HG02973 (cell line): Measurements from ENCODE around the gene LHX4.
"Not testable (repeated sequence)": the region's sequence is repeated elsewhere in the genome, so short reads cannot be mapped to it uniquely, and the experiment has no call there.

Experiments used
- ATAC-seq: cut with Tn5 transposase; IDR thresholded peaks from one replicate; pipeline ENCODE4 v1.9.1; 2021; ENCODE audit warnings: moderate library complexity; ENCODE audit not compliant: unreplicated experiment

LHX4 gene

DNA sequence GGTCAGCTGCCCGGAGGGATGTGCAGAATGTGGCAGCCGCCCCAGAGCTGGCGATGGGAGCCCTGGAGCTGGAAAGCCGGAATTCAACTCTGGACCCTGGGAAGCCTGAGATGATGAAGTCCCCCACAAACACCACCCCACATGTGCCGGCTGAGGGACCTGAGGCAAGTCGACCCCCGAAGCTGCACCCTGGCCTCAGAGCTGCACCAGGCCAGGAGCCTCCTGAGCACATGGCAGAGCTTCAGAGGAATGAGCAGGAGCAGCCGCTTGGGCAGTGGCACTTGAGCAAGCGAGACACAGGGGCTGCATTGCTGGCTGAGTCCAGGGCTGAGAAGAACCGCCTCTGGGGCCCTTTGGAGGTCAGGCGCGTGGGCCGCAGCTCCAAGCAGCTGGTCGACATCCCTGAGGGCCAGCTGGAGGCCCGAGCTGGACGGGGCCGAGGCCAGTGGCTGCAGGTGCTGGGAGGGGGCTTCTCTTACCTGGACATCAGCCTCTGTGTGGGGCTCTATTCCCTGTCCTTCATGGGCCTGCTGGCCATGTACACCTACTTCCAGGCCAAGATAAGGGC is 33.5 kb upstream of the LHX4 start:
- no peak for ATAC-seq

GRCh38 chr1:180197231-180197630 is 32.8 kb upstream of the LHX4 start:
- no peak for ATAC-seq

GRCh38 chr1:180198196-180198595 is 31.9 kb upstream of the LHX4 start:
- ATAC-seq, result no peak

DNA sequence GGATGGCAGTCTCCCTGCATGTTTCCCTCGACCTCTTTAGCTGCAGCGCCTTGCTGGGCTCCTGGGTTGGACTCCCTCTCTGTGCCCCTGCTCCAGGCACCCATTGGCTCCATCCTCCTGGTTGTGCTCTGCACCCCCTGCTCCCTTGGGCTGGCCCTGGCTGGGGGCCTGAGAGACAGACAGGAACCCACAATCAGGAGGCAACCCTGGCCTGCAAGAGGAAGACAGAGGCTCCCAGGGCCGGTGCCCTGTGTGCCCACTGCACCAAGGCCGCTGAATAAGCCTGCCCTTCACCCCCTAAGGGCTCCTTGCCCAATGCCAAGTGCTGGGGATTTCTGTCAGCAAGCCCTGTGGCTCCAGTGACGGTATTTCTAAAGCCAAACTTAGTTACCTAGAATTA is 31.5 kb upstream of the LHX4 start:
- no peak for ATAC-seq

GRCh38 chr1:180199018-180199417 is 31.0 kb upstream of the LHX4 start:
- ATAC-seq, result no peak

DNA sequence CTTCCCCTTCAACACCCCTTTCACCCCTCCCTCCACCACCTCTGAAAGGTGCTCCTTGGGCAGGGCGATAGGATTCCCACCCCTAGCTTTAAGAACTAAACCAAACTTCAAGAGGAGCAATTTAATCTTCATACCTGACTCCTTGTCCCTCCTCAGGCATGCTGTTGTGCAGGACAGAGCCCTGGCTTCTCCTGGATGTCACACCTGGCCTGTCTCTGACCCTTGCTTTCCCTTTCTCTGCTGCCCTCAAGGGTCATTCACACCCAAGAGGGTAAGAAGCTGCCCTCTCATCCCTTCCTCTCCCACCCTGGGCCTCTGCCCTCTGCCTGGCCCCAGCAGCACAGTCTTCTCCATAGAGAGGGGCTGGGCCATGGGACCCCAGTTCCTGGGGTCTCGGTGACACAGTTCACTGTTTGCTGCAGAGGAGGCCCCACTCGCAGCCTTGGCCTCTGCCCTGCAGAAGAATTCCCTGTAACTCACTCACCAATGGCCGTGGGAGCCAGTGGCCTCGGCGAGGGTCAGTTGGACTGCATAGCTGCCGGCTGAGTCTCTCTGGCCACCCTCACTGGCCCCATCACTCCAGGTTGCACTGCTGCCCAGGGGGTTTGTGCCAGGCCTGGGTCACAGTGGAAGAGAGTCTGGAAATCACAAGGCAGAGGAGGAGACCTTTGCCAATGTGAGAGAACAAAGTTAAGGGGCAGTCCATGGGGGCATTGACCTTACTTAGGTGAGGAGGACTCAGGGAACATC is 28.4 kb upstream of the LHX4 start:
- no peak for ATAC-seq

DNA sequence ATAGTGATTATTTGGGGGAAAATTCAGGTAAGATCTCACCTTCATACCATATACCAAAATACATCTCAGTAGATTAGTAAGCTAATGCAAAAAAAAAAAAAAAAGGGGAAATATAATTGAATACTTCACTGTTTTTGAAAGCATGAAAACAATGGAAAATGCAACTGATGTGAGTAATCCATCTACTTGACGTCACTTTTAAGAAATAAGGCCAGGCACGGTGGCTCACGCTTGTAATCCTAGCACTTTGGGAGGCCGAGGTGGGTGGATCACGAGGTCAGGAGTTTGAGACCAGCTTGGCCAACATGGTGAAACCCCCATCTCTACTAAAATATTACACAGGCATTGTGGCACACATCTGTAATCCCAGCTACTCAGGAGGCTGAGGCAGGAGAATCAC is 27.5 kb upstream of the LHX4 start:
- not testable (repeated sequence) for ATAC-seq

GRCh38 chr1:180204231-180204630 is 25.8 kb upstream of the LHX4 start:
- no peak for ATAC-seq

DNA sequence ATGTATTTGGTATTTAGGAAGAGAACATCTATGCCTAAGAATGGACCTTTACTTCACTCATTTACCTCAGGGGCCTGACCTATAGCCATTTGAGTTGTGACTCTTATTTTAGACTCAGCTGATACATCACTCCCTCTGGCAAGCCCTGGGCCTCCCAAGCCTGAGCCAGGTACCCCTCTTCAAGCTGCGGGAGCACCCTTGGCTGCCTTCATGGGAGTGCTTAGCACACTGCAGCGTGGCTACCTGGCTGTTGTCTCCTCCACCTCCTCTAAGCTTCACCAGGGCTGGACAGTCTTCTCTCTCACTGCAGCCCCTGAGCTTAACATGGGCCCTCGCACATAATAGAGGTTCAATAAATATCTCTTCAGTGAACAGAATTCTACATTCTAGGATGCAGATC is 23.5 kb upstream of the LHX4 start:
- no peak for ATAC-seq

- ATAC-seq, result no peak
Observed at GRCh38 chr1:180208264-180208663, 21.8 kb upstream of the LHX4 start.

GRCh38 chr1:180210008-180210620 is 19.9 kb upstream of the LHX4 start:
- ATAC-seq, result no peak

DNA sequence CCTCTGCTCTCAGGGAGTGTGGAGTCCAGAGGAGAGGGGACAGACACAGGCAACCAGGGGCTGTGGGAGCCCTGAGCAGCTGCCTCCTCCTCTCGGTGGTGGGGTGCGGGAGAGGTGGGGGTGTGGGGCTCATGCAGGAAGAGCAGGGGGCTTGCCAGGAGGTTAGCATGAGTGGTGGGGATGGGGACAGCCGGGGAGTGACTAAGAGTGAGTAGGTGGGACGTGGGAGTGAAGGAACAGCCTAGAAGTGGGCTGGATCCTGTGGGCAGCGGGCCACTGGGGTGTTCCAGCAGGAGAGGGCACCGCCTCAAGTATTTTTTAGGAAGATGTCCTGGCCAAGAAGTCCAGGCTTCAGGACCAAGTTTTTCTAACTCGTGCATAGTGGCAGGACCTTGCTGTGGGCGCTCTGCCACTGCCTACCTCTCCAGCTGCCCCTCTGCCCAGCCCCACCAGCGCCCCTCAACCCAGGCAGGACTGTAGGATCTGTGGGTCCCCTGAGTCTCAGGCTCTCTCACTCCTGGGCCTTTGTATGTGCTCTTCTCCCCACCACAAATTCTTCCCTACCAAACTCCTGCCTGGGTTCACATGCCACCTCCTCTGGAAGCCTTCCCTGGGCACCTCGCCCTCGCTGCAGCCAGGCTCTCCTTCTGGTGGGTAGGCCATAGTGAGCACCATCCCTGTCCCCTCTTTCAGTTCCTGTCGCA is 18.8 kb upstream of the LHX4 start:
- no peak for ATAC-seq

DNA sequence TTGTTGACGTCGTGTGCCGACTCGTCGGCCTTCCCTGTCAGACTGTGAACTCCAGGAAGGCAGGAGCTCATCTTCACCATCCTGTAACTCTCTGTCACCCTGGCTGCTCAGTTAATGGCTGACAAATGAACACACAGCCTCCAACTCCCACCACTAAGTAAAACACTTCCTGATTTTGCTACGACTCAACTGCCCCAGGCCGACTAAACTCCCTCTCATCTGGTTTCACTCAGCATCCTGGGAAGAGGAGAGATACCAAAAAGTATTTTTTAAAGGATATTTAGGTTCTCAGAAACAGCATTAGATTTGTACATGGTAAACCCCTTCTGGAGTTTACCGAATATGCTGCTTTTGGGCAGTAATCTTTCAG is 18.2 kb upstream of the LHX4 start:
- no peak for ATAC-seq

DNA sequence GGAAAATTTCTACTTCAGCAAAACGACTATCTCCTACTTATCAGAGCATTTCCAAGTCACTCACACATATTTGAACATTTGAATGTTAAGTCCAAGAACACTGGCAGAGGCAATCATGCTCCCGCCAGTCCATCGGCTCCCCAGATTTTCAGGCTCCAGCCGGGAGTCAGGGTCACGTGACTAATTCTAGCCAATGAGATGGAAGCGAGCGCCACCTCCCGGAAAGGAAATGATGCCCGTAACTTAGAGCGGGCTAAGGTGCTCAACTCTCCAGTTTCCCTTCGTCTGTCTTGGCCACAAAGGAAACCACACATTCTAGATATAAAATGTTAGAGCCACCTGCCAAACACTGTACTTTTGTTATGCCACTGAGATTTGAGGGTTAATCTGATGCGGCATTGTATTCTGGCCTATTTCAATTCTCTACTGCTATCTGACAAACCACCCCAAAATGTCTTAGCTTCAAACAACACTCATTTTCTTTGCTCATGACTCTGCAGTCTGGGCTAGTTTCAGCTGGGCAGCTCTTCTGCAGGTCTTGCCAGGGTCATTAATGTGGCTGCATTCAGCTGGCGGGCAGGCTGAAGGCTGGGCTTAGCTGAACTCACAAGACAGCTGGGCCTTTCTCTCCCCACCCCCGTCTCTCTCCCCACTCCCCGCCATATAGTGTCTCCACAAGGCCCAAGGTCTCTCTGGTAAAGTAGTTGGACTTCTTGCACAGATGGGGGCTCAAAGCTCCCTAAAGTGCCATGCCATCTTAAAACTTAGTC is 16.5 kb upstream of the LHX4 start:
- ATAC-seq, result no peak

DNA sequence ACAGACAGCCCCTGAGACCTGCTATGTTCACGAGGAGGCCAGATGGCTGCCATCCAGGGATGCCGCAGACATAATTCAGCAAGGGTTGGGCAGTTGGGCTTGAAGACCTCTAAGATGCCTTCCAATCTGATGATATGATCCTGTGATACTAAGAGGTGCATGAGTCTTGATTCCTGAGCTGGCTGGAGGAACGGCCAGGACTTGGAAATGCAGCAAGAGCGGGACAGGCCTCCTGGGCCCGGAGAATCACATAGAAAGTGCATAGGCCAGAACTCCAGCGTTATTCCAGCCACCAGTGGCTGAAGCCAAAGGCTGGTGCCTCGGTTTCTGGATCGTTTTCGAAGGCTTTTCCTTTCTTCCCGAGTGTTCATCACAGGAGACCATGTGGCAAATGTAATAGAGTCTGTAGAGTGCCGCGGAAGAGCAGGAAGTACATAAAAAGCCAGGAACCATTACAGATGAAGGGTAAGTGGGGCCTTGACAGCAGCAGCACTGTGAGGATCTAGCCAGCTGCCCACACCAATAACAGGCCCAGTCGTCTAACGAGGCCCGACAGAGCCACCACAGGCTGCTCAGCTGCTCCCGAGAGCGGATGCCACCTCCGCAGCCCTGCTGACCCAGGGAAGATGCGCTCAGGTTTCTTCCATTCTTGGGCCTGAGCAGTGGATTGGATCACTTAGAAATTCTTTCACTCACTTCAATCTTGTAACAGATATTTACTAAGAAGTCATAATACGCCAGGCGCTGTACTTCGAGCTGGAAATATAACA is 14.0 kb upstream of the LHX4 start:
- ATAC-seq, result no peak

- ATAC-seq, result no peak
Observed at GRCh38 chr1:180217006-180217405, 13.1 kb upstream of the LHX4 start.

- ATAC-seq, result no peak
Observed at GRCh38 chr1:180218806-180219765, 11.0 kb upstream of the LHX4 start.

DNA sequence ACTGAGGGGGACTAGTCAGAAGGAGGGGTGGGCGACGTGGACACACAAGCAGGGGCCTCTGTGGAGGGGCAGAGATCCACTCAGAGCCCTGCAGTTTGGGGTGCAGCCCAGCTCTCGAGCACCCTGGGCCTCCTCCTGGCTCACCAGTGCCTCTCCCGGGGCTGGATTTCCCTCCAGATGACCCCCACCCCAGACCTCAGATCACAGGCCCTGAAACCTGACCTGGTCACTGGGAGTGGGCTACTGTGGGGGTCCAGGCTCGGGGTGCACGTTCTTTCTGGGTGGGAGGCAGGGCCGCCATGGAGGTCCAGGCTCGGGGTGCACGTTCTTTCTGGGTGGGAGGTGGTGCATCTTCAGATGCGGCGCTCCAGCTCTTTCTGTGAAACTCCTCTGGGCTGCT is 10.3 kb upstream of the LHX4 start:
- ATAC-seq, result no peak

DNA sequence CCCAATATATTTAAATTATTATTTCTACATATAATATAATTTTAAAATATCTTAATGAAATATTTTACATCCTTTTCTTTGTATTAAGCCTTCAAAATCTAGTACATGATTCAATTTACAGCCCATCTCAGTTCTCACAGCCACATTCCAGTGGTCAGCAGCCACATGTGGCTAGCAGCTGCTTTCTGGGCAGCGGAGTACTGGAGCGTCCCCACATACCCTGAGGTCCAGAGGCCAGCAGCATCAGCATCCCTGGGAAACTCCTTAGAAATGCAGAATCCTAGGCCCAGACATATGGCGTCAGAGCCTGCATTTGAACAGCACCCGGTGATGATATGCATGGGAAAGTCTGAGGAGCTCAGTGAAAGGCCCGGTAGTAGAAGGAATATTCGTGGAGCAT is 8.6 kb upstream of the LHX4 start:
- ATAC-seq, result no peak
